CD4-positive, alpha-beta T cell (primary cell): ENCODE results near the gene MSI1. TPM values are rescaled to one million over a fixed set of nuclear protein-coding genes. Genes with fewer than 3 reads are reported as not detected.

Experiments used
- ATAC-seq: fragments of 200-7000 bp; cut with Tn5 transposase; one replicate; pipeline ENCODE4 v1.10.0; 2022; ENCODE audit warnings: mild to moderate bottlenecking; ENCODE audit not compliant: poor library complexity
- CTCF ChIA-PET: fragments of 350-600 bp; sonication (Branson Sonifier 250); formaldehyde crosslinking; loops from one replicate; lab custom pipeline; 2021; ENCODE audit warnings: antibody characterized with exemption, inconsistent platforms; lab: Charles Lee
- POLR2A ChIA-PET: fragments of 350-600 bp; sonication (Branson Sonifier 250); formaldehyde crosslinking; loops from one replicate; lab custom pipeline; 2021; ENCODE audit warnings: antibody characterized with exemption, inconsistent platforms; lab: Charles Lee
- DNase-seq, 14 experiments: peaks; one replicate each; pipeline ENCODE4 v3.0.0-alpha.2; 2013 to 2020; ENCODE audit warnings: mixed read lengths in 2 of 14
- H3K27ac ChIP-seq, 2 donors: one replicate each; pipeline versions ENCODE4 v1.5.1 to v1.7.0; 2013; ENCODE audit warnings: low read length in 2 of 2, low read depth in 1 of 2, mild to moderate bottlenecking in 1 of 2
- H3K27me3 ChIP-seq, 2 experiments: 1 replicate in 1 of 2; 2 replicates in 1 of 2; pipeline versions ENCODE4 v1.6.1 to v1.7.0; 2013; ENCODE audit warnings: low read length in 2 of 2, control low read depth in 1 of 2, mild to moderate bottlenecking in 1 of 2, moderate library complexity in 1 of 2; ENCODE audit not compliant: insufficient read depth in 2 of 2, control insufficient read depth in 1 of 2
- H3K36me3 ChIP-seq: one replicate; pipeline ENCODE4 v1.6.1; 2013; ENCODE audit warnings: low read length, control low read depth; ENCODE audit not compliant: insufficient read depth
- H3K4me1 ChIP-seq: one replicate; pipeline ENCODE4 v1.6.1; 2013; ENCODE audit warnings: low read length, control low read depth; ENCODE audit not compliant: insufficient read depth
- H3K4me3 ChIP-seq: one replicate; pipeline ENCODE4 v1.5.1; 2013; ENCODE audit warnings: mild to moderate bottlenecking, low read length, moderate library complexity
- H3K9me3 ChIP-seq, 2 experiments: 1 replicate in 1 of 2; 2 replicates in 1 of 2; pipeline versions ENCODE4 v1.6.1 to v1.7.0; 2013; ENCODE audit warnings: low read length in 2 of 2, mild to moderate bottlenecking in 2 of 2, control low read depth in 1 of 2, moderate library complexity in 1 of 2; ENCODE audit not compliant: control insufficient read depth in 1 of 2, insufficient read depth in 1 of 2
- H3K27ac Mint-ChIP-seq: one replicate; pipeline ENCODE4 v1.8.0; 2020; ENCODE audit warnings: mixed read lengths
- H3K27me3 Mint-ChIP-seq: one replicate; pipeline ENCODE4 v1.8.0; 2021; ENCODE audit warnings: mixed read lengths
- H3K36me3 Mint-ChIP-seq: one replicate; pipeline ENCODE4 v1.8.0; 2021; ENCODE audit warnings: low read depth, mixed read lengths
- H3K4me1 Mint-ChIP-seq: one replicate; pipeline ENCODE4 v1.8.0; 2021; ENCODE audit warnings: low read depth, mixed read lengths
- H3K4me3 Mint-ChIP-seq: one replicate; pipeline ENCODE4 v1.8.0; 2020; ENCODE audit warnings: mild to moderate bottlenecking, mixed read lengths
- H3K9me3 Mint-ChIP-seq: one replicate; pipeline ENCODE4 v1.8.0; 2020; ENCODE audit warnings: mixed read lengths
- intact Hi-C, 2 experiments: fragments of 100-400 bp; cut with DNase I in 1 of 2; cut with micrococcal nuclease in 1 of 2; formaldehyde crosslinking; loops; one replicate each; pipeline versions ENCODE4 v1.15.1 to v1.9.0; 2023 to 2025; cut with DNase I, micrococcal nuclease
- total RNA-seq, 174 experiments: library from RNA in 2 of 174; stranded (reverse) in 2 of 174; gene quantifications; one replicate each; pipeline ENCODE4 v1.2.3 and lab custom pipeline; 2021 to 2026
- TF ChIP-seq, protein P1 (sequence below): fragments of 200-600 bp; IDR thresholded peaks from one replicate; pipeline ENCODE4 v1.8.0; 2022; ENCODE audit warnings: antibody characterized with exemption, mild to moderate bottlenecking

Gene MSI1
- total RNA-seq, 2 experiments from 2014 or later: not detected

DNA sequence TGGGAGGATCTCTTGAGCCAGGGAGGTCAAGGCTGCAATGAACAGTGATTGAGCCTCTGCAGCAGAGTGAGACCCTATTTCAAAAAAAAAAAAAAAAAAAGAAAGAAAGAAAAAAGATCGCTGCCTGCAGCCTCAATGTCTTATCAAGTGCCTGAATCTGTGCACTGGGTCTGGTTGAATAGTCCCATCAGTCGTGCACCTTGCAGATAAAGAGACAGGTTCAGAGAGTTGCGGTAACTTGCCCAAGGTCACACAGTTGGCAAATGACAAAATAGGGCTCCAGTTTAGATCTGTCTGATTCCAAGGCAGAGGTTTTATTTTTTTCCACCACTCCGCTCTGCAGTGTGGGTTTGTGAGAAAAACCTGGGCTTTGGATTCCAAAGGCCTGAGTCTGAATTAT is 40.7 kb downstream of the MSI1 start:
- Histone ChIP-seq H3K4me1 (peaks cover 12% of the 10 kb centered on the region), H3K9me3 (no peaks in the 10 kb centered on the region), H3K4me3 (no peak overlapping the region), H3K36me3 (no peaks in the 10 kb centered on the region), H3K27me3 (peaks cover 5% of the 10 kb centered on the region in 2 experiments), H3K27ac (no peak overlapping the region)
- TF ChIP-seq, protein P1, sequence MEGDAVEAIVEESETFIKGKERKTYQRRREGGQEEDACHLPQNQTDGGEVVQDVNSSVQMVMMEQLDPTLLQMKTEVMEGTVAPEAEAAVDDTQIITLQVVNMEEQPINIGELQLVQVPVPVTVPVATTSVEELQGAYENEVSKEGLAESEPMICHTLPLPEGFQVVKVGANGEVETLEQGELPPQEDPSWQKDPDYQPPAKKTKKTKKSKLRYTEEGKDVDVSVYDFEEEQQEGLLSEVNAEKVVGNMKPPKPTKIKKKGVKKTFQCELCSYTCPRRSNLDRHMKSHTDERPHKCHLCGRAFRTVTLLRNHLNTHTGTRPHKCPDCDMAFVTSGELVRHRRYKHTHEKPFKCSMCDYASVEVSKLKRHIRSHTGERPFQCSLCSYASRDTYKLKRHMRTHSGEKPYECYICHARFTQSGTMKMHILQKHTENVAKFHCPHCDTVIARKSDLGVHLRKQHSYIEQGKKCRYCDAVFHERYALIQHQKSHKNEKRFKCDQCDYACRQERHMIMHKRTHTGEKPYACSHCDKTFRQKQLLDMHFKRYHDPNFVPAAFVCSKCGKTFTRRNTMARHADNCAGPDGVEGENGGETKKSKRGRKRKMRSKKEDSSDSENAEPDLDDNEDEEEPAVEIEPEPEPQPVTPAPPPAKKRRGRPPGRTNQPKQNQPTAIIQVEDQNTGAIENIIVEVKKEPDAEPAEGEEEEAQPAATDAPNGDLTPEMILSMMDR: no peak
- H3K4me1 Mint-ChIP-seq: peaks cover 6% of the 10 kb centered on the region
- H3K4me3 Mint-ChIP-seq: no peak overlapping the region
- DNase-seq: no peak
- POLR2A ChIA-PET: no interaction called here
- intact Hi-C loops: loop anchor here in 1 of 2 experiments (10.0 kb wide), 3 partner anchors 107 to 387 kb away; partner anchors contain the start of genes CABP1, COX6A1 and UNC119B
- H3K36me3 Mint-ChIP-seq: peaks cover 4% of the 10 kb centered on the region
- no peak overlapping the region for H3K27ac Mint-ChIP-seq
- H3K27me3 Mint-ChIP-seq: peaks cover 4% of the 10 kb centered on the region
- no peak for ATAC-seq
- CTCF ChIA-PET: no interaction called here
- H3K9me3 Mint-ChIP-seq: no peaks in the 10 kb centered on the region

DNA sequence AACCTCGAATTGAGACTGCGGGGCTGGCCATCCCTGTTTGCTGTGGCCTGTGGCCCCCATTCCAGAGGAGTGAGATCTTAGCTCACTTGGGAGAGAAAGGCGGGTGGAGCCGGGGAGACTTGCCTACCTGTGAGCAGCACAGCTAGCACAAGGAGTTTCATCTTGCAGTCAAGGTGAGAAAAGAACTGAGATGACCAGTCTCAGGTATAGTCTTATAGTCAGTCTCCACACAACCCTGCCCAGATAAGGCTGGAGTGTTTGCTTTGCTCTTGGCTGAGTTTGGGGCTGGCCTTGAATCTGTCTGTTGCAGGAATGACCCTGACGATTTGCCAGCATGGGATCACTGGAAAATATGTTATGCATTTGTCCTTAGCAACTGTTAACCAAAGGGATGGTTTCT is 41.4 kb downstream of the MSI1 start, which contains the start of gene PLA2G1B:
TSS of gene PLA2G1B (minus strand) at position 187 of the 400 bp plus-strand sequence. CDS start at position 161, 26 bp downstream.
- Mint-ChIP-seq H3K9me3 (no peaks in the 10 kb centered on the region), H3K4me1 (peaks cover 6% of the 10 kb centered on the region), H3K36me3 (peaks cover 4% of the 10 kb centered on the region), H3K27me3 (peaks cover 4% of the 10 kb centered on the region), H3K27ac (no peak within 1 kb of the TSS), H3K4me3 (peak within 1 kb of the TSS; percentile 7)
- peaks cover 12% of the 10 kb centered on the region for H3K4me1 ChIP-seq
- peaks cover 4 to 5% of the 10 kb centered on the region in 2 experiments for H3K27me3 ChIP-seq
- no peak within 1 kb of the TSS for H3K4me3 ChIP-seq
- ChIA-PET POLR2A (interaction anchor here (2.5 kb wide), 1 partner anchor 36 kb away, joined by 13 read pairs; the partner anchor contains the start of genes RNU4-1 and RNU4-2), CTCF (interaction anchor here (1.1 kb wide), 1 partner anchor 26 kb away, joined by 4 read pairs; the partner anchor contains the start of gene SIRT4)
- no peaks in the 10 kb centered on the region for H3K36me3 ChIP-seq
- H3K9me3 ChIP-seq: no peaks in the 10 kb centered on the region
- TF ChIP-seq, protein P1: no peak
- no peak within 1 kb of the TSS for H3K27ac ChIP-seq
- ATAC-seq (no peak), DNase-seq (no peak)
- intact Hi-C loops: loop anchor here (2.0 to 10.0 kb wide), 4 partner anchors 107 to 387 kb away; partner anchors contain the start of genes CABP1 (in 1 of the 2), COX6A1 (in 1 of the 2) and UNC119B (in 1 of the 2)

DNA sequence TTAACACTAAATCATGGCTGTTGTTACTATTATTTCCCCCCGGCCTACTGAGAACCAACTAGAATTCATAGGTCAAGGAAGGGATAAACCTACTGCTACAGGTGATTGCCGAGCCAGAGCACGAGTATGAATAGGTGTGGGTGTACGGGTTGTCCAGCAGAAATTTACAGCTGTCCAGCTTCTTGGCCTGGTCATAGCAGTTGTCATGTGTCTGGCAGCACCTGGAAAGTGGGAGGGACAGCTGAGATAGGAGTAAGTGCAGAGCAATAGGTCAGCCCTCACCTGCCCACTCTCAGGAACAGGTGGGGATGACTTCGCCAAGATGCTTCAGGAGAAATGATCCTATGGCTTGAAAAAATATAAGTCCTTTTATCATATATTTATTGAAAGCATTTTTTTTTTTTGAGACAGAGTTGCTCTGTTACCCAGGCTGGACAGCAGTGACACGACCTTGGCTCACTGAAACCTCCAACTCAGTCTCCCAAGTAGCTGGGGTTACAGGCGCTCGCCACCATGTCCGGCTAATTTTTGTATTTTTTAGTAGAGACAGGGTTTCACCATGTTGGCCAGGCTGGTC is 44.0 kb downstream of the MSI1 start:
- ChIA-PET CTCF (interaction anchor here (2.6 kb wide), 1 partner anchor 23 kb away, joined by 13 read pairs; the partner anchor contains the start of gene SIRT4), POLR2A (interaction anchor here (0.6 kb wide), 1 partner anchor 33 kb away, joined by 3 read pairs; no protein-coding TSS in a partner anchor)
- Mint-ChIP-seq H3K27me3 (no peaks in the 10 kb centered on the region), H3K4me3 (no peak overlapping the region), H3K4me1 (peaks cover 6% of the 10 kb centered on the region), H3K9me3 (no peaks in the 10 kb centered on the region), H3K27ac (no peak overlapping the region), H3K36me3 (peaks cover 4% of the 10 kb centered on the region)
- no peak for ATAC-seq
- TF ChIP-seq, protein P1: no peak
- Histone ChIP-seq H3K4me1 (peaks cover 12% of the 10 kb centered on the region), H3K9me3 (no peaks in the 10 kb centered on the region), H3K4me3 (no peak overlapping the region), H3K27me3 (peaks cover 0 to 4% of the 10 kb centered on the region in 2 experiments), H3K27ac (no peak overlapping the region), H3K36me3 (no peaks in the 10 kb centered on the region)
- intact Hi-C loops: loop anchor here (2.0 to 10.0 kb wide), 4 partner anchors 106 to 390 kb away; partner anchors contain the start of genes CABP1 (in 1 of the 2), COX6A1 (in 1 of the 2) and UNC119B (in 1 of the 2)
- DNase-seq: no peak
